Sigmoid colon (tissue), 4 donors: ENCODE measurements around the gene RGS19.

Experiments used
- CTCF ChIP-seq, 4 experiments: fragments of 450-650 bp in 3 of 4; fragments of 200-600 bp in 1 of 4; IDR thresholded peaks; one replicate each; pipeline ENCODE4 v1.5.1; 2016 to 2019; ENCODE audit warnings: antibody characterized with exemption in 4 of 4, mild to moderate bottlenecking in 3 of 4, moderate library complexity in 2 of 4
- POLR2AphosphoS5 ChIP-seq, 4 donors: sonication (generic); formaldehyde crosslinking; IDR thresholded peaks; one replicate each; pipeline ENCODE4 v1.6.1; 2017; ENCODE audit warnings: antibody characterized with exemption in 4 of 4

GRCh38 chr20:64030371-64031134, 48.8 kb downstream of the RGS19 start:
- TF ChIP-seq CTCF (IDR thresholded peaks at IDR 0.05) (no peak), POLR2AphosphoS5 (IDR thresholded peaks at IDR 0.05) (no peak)
